HEK293 (cell line): ENCODE data around the gene NDST3.

Experiments used
- ATF2 ChIP-seq: fragments of 450-650 bp; formaldehyde crosslinking; IDR thresholded peaks from 2 replicates; pipeline ENCODE4 v1.5.1; 2016; ENCODE audit warnings: missing biosample characterization, missing genetic modification characterization, low read depth
- CTCF ChIP-seq: fragments of 450-650 bp; formaldehyde crosslinking; IDR thresholded peaks from 2 replicates; pipeline ENCODE4 v1.5.1; 2016; ENCODE audit warnings: missing biosample characterization, missing genetic modification characterization
- ELK4 ChIP-seq: IDR thresholded peaks from 2 replicates; pipeline ENCODE4 v1.6.1; 2011; ENCODE audit warnings: mild to moderate bottlenecking, low read depth, low read length, borderline replicate concordance
- YY1 ChIP-seq: fragments of 450-650 bp; formaldehyde crosslinking; IDR thresholded peaks from 2 replicates; pipeline ENCODE4 v1.5.1; 2018; ENCODE audit warnings: missing biosample characterization, missing genetic modification characterization
- ZNF292 ChIP-seq: fragments of 450-650 bp; formaldehyde crosslinking; IDR thresholded peaks from 2 replicates; pipeline ENCODE4 v1.5.1; 2016; ENCODE audit warnings: low read depth, missing biosample characterization, missing genetic modification characterization, borderline replicate concordance
- ZNF302 ChIP-seq: fragments of 450-650 bp; formaldehyde crosslinking; IDR thresholded peaks from 2 replicates; pipeline ENCODE4 v1.5.1; 2016; ENCODE audit warnings: missing biosample characterization, missing genetic modification characterization, low read depth
- ZNF639 ChIP-seq: fragments of 450-650 bp; formaldehyde crosslinking; IDR thresholded peaks from 2 replicates; pipeline ENCODE4 v1.5.1; 2016; ENCODE audit warnings: missing biosample characterization, missing genetic modification characterization
- ZNF791 ChIP-seq: fragments of 450-650 bp; formaldehyde crosslinking; IDR thresholded peaks from 2 replicates; pipeline ENCODE4 v1.5.1; 2016; ENCODE audit warnings: missing biosample characterization, missing genetic modification characterization
- ZSCAN30 ChIP-seq: fragments of 450-650 bp; IDR thresholded peaks from 2 replicates; pipeline ENCODE4 v1.5.1; 2018; ENCODE audit warnings: missing biosample characterization, mild to moderate bottlenecking, missing genetic modification characterization, moderate library complexity
- TF ChIP-seq, protein P1 (sequence below): fragments of 450-650 bp; formaldehyde crosslinking; IDR thresholded peaks from 2 replicates; pipeline ENCODE4 v1.5.1; 2016; ENCODE audit warnings: missing biosample characterization, missing genetic modification characterization

GRCh38 chr4:118154649-118155048 lies 120.4 kb downstream of the NDST3 start:
- TF ChIP-seq CTCF (no peak), ZNF302 (tag by site-specific recombination) (no peak), ZNF639 (tag by site-specific recombination) (no peak), ZNF791 (no peak), YY1 (no peak), ATF2 (tag by site-specific recombination) (no peak), ZNF292 (tag by site-specific recombination) (no peak), ZSCAN30 (tag by site-specific recombination) (no peak), ELK4 (no peak)
- TF ChIP-seq, protein P1, sequence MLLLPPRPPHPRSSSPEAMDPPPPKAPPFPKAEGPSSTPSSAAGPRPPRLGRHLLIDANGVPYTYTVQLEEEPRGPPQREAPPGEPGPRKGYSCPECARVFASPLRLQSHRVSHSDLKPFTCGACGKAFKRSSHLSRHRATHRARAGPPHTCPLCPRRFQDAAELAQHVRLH (tag by site-specific recombination), result no peak
